Chondrocyte (in vitro differentiated cells): ENCODE measurements around the gene TMEM127. TPM values are rescaled to one million over a fixed set of nuclear protein-coding genes. Genes with fewer than 3 reads are reported as not detected.

Experiments
- DNase-seq: peaks from one replicate; pipeline ENCODE4 v3.0.0; 2021; ENCODE audit warnings: mixed read lengths, low spot score
- H3K27ac Mint-ChIP-seq: one replicate; pipeline ENCODE4 v1.8.0; 2021; ENCODE audit warnings: mild to moderate bottlenecking, moderate library complexity, mixed read lengths; ENCODE audit not compliant: unreplicated experiment
- H3K27me3 Mint-ChIP-seq: 2 replicates; pipeline ENCODE4 v1.8.0; 2021; ENCODE audit warnings: low read depth, mixed read lengths
- H3K36me3 Mint-ChIP-seq: 2 replicates; pipeline ENCODE4 v1.8.0; 2021; ENCODE audit warnings: low read depth, mixed read lengths
- H3K4me1 Mint-ChIP-seq: 2 replicates; pipeline ENCODE4 v1.8.0; 2021; ENCODE audit warnings: low read depth, mild to moderate bottlenecking, mixed read lengths
- H3K4me3 Mint-ChIP-seq: one replicate; pipeline ENCODE4 v1.8.0; 2021; ENCODE audit warnings: mild to moderate bottlenecking, moderate library complexity, mixed read lengths; ENCODE audit not compliant: unreplicated experiment
- H3K9me3 Mint-ChIP-seq: 2 replicates; pipeline ENCODE4 v1.8.0; 2021; ENCODE audit warnings: low read depth, mixed read lengths
- CTCF ChIP-seq: fragments of 200-600 bp; sonication (generic); IDR thresholded peaks from 2 replicates; pipeline ENCODE4 v1.5.0; 2021; ENCODE audit warnings: antibody characterized with exemption, mild to moderate bottlenecking, moderate library complexity
- total RNA-seq: library from RNA; stranded (reverse); gene quantifications from 3 replicates; pipeline ENCODE4 v1.2.1, GENCODE V29; 2021

The TMEM127 gene
- total RNA-seq, 1 donor from 2014 or later: 54.4 TPM

DNA sequence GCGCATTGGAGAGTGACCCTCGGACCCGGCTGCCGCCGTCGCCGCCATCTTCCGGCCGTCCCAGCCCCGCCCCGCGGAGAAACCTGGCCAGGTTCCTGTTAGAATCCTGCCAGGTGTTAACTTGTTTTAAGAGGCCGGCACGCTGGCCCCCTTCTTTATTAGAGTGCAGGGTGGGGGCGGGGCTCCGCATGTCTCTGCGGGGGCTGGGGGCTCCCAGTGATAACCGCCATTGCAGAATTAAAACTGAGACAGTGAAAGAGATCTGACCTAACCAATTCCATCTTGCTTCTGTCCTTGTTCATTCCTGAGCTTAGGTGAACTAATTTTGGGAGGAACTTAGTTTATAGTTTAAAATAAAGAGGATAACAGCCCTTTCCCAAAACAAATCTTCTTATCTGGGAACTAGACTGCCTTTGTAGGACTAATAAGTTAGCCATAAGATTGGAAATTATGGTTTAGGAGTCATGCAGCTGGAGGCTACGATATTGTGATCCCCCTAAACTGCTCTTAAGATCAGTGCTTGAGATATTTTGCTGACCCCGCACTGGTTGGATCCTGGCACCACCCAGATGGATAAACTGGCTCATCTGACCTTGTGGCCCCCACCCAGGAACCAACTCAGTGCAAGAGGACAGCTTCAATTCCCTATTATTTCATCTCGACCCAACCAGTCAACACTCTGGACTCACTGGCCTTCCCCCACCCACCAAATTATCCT is 56.6 kb downstream of the TMEM127 start:
- no peak for DNase-seq
- peak overlapping the region; percentile 86 for H3K4me3 Mint-ChIP-seq
- H3K36me3 Mint-ChIP-seq: peaks cover 2% of the 10 kb centered on the region
- no peaks in the 10 kb centered on the region for H3K9me3 Mint-ChIP-seq
- H3K4me1 Mint-ChIP-seq: peaks cover 49% of the 10 kb centered on the region
- H3K27me3 Mint-ChIP-seq: no peaks in the 10 kb centered on the region
- H3K27ac Mint-ChIP-seq: peak overlapping the region; percentile 91
- no peak for TF ChIP-seq CTCF

DNA sequence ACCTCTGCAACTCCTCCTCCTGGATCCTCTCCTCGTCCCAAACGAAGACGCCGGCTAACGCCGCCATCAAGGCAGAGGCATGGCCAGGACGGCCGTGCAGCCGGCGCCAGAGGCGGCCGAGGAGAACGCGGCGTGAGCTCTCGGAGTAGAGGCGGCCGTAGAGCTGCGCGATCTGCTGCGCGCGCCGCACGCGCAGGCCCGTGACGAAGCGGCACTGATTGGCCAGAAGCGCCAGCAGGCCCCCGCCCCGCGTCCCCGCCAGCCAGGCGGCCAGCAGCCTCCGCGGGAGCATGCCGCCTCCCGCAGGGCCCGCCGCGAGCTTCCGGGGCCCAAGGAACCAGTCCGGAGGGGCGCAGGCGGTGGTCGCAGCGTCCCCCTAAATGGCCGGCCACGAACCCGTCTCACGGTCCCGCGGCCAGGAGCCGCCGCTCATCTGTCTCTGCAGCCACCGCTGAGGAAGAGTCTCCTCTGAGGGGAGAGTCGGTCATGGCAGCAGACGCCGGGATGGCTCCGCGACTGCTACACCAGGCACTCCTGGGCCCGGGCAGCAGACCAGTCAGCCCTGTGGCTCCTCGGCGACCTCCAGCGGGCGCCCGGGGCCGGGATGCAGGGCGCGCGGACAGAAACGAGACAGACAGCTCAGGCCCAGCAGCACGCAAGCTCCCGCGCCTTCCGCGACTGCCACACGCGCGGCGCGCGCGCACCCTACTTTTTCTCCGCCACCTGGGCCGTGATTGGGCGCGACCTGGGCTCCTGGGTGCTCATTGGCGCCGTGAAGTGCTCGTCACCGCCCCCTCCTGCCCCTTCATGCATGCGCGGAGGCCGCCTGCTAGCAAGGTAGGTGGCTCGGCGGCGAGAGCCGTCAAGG is 57.4 kb downstream of the TMEM127 start, which contains the start of gene STARD7:
Gene STARD7, minus strand, starts transcription at position 685 of the 868 bp plus-strand sequence. Its CDS starts 393 bp downstream, at position 292.
- peaks cover 2% of the 10 kb centered on the region for H3K36me3 Mint-ChIP-seq
- peak within 1 kb of the TSS; percentile 96 for H3K27ac Mint-ChIP-seq
- peak; percentile 99 for DNase-seq
- H3K4me1 Mint-ChIP-seq: peaks cover 57% of the 10 kb centered on the region
- H3K9me3 Mint-ChIP-seq: no peaks in the 10 kb centered on the region
- no peaks in the 10 kb centered on the region for H3K27me3 Mint-ChIP-seq
- TF ChIP-seq CTCF: peak; percentile 56
- peak within 1 kb of the TSS; percentile 86 for H3K4me3 Mint-ChIP-seq

DNA sequence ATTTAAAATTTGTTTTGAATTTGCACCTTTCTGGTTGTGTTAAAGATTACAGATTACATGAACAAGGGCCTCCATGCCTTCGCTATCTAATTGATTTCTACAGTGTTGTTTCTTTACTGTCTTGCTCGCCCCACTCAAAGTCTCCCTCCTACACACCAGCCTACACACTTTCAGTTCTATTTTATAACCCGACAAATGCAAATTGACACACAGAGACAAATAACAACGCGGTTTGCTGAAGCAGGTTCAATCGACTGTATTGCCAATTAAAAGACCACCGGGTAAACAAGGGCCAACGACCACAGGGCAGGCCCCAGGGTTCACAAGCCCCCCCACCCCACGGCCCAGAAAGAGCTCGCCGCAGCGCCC is 58.0 kb downstream of the TMEM127 start:
- Mint-ChIP-seq H3K27me3 (no peaks in the 10 kb centered on the region), H3K4me1 (peaks cover 63% of the 10 kb centered on the region), H3K4me3 (peak overlapping the region; percentile 86), H3K36me3 (peaks cover 2% of the 10 kb centered on the region), H3K9me3 (no peaks in the 10 kb centered on the region), H3K27ac (peak overlapping the region; percentile 96)
- no peak for DNase-seq
- TF ChIP-seq CTCF: no peak

DNA sequence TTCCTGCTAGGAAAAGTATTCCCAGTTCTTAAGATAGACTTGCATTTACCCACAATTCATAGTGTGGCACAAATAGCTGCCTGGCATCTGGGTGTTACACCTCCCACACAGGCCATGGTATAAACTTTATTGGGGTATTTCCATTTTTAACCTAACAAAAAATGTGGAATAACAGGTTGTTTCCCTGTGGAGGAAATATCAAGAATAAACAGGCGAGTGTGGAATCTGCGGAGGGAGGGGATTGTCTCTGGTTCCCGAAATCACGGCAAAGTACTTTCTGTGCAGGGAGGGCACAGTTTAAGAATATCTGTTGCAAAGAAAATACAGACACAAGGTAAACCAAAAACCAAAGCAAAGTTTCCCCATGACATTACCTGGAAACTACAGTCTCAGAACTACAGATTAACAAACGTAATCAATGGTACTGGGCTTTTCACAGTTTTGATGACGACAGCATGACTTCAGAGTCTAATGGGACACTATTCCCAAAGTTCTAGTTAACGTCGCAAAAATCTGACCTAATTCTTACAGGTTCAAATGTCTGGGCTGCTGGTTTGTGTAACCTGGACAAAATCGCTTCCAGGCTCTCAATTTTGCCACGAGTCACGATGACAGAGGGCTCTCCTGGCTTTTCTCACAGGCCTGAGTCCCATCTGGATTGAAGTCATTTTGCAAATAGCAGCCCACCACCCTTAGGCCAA is 58.6 kb downstream of the TMEM127 start:
- peaks cover 66% of the 10 kb centered on the region for H3K4me1 Mint-ChIP-seq
- no peak for TF ChIP-seq CTCF
- DNase-seq: no peak
- peaks cover 2% of the 10 kb centered on the region for H3K36me3 Mint-ChIP-seq
- H3K9me3 Mint-ChIP-seq: no peaks in the 10 kb centered on the region
- no peaks in the 10 kb centered on the region for H3K27me3 Mint-ChIP-seq
- peak overlapping the region; percentile 96 for H3K27ac Mint-ChIP-seq
- peak overlapping the region; percentile 86 for H3K4me3 Mint-ChIP-seq

GRCh38 chr2:96205888-96206287 is 59.9 kb downstream of the TMEM127 start:
- H3K27ac Mint-ChIP-seq: peak overlapping the region; percentile 91
- no peak for DNase-seq
- H3K4me1 Mint-ChIP-seq: peaks cover 72% of the 10 kb centered on the region
- no peaks in the 10 kb centered on the region for H3K36me3 Mint-ChIP-seq
- no peaks in the 10 kb centered on the region for H3K9me3 Mint-ChIP-seq
- H3K27me3 Mint-ChIP-seq: no peaks in the 10 kb centered on the region
- peak overlapping the region; percentile 86 for H3K4me3 Mint-ChIP-seq
- TF ChIP-seq CTCF: no peak
